Stromal cell of bone marrow (primary cell): ENCODE measurements around the gene STARD3NL.
A peak's percentile ranks its signal among the peaks of the same experiment; 100 is the strongest.
"Not testable (repeated sequence)": the region's sequence is repeated elsewhere in the genome, so short reads cannot be mapped to it uniquely, and the experiment has no call there.

Source experiments
- DNase-seq: peaks from one replicate; pipeline ENCODE4 v3.0.0-alpha.2; 2012; ENCODE audit warnings: low read depth

STARD3NL gene

GRCh38 chr7:38223306-38223705 lies 45.3 kb downstream of the STARD3NL start:
- no peak for DNase-seq

GRCh38 chr7:38224392-38224791 lies 46.3 kb downstream of the STARD3NL start:
- DNase-seq, result no peak

GRCh38 chr7:38229386-38229785 lies 51.3 kb downstream of the STARD3NL start:
- DNase-seq, result peak; percentile 54

- DNase-seq, result no peak
Observed at GRCh38 chr7:38229884-38230642, 52.0 kb downstream of the STARD3NL start.

GRCh38 chr7:38232502-38233366 lies 54.7 kb downstream of the STARD3NL start:
- no peak for DNase-seq

DNA sequence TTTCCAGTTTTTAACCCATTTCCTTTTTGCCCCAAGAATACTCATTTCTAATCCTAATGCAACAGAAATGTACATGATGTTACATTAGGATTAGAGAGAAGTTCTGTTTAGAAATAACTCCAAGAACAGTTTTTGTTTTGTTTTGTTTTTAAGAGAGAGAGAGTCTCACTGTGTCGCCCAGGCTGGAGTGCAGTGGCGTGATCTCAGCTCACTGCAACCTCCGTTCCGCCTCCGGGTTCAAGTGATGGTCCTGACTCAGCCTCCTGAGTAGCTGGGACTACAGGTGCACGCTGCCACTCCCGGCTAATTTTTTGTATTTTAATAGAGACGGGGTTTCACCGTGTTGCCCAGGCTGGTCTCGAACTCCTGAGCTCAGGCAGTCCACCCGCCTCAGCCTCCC lies 56.7 kb downstream of the STARD3NL start:
- DNase-seq, result not testable (repeated sequence)

DNA sequence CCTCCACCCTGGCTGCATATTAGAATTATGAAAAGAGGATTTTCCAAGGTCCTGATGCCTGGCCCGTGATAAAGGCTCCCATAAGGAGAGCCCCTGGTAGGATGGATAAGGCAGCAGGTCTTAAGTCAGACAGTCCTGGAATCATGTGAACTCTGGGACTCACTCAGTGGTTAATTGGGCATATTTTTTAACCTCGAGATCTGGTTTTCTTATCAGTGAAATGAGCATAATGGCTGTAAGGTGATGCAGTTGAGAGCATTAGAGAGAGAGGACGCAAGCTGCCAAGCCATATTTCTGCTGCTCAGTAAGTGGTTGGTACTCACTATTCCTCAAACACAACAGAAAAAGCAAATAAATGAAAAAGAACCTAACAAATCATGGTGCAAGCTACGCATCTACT lies 57.6 kb downstream of the STARD3NL start:
- no peak for DNase-seq

- not testable (repeated sequence) for DNase-seq
Observed at GRCh38 chr7:38239129-38239528, 61.1 kb downstream of the STARD3NL start.

GRCh38 chr7:38241071-38241470 lies 63.0 kb downstream of the STARD3NL start:
- DNase-seq, result no peak

DNA sequence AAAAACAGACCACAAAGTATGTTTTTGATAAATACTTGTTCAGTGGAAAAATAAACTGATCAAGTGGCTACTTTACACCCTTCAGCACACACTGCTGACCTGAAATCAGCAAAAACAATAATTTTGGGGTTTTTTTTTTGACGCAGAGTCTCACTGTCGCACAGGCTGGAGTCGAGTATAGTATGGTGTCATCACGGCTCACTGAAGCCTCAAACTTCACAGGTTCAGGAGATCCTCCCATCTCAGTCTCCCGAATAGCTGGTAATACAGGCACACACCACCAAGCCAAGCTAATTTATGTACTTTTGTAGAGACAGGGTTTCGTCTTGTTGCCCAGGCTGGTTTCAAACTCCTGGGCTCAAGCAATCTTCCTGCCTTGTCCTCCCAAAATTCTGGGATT lies 64.8 kb downstream of the STARD3NL start:
- no peak for DNase-seq

DNA sequence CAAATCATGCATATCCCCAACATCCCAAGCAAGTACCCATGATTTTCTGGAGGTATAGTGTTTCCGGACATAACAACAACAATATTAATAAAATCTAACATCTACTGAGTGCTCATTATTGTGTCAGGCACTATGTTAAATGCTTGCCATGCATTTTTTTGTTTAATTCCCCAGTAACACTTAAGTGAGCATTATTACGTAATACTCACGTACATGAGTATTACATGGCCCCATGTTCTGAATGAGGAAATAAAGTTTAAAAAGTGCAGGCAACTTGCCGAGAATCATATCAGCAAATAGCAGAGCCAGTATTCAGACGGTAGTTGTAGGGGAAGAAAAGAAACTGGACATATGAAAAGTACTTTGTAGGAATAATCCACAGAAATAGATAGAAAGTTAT lies 65.3 kb downstream of the STARD3NL start:
- DNase-seq, result not testable (repeated sequence)

DNA sequence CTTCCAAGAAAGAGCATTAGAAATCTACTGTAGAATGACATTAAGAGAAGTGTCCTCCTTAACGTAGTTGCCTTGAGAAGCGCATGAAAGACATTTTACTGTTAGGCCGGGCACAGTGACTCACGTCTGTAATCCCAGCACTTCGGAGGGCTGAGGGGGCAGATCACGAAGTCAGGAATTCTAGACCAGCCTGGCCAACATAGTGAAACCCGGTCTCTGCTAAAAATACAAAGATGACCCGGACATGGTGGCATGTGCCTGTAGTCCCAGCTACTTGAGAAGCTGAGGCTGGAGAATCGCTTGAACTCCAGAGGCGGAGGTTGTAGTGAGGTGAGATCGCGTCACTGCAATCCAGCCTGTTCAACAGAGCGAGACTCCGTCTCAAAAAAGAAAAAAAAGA lies 66.5 kb downstream of the STARD3NL start:
- DNase-seq, result no peak

DNA sequence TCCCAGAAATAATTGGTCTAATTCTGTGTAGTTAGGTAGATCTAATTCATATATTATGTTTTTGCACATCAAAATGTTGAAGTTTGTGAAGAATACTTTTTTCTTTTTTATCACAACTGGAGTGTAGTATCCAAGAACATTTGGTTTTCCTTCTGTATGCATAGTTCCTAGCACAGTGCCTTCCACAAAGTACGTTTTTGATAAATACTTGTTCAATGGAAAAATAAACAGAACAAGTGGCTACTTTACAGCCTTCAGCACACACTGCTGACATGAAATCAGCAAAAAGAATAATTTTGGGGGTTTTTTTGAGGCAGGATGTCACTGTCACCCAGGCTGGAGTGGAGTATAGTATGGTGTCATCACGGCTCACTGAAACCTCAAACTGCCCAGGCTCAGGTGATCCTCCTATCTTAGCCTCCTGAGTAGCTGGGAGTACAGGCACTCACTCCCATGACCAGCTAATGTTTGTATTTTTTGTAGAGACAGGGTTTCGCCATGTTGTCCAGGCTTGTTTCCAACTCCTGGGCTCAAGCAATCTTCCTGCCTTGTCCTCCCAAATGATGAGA lies 67.4 kb downstream of the STARD3NL start:
- DNase-seq, result no peak

GRCh38 chr7:38248069-38248567 lies 70.1 kb downstream of the STARD3NL start:
- DNase-seq, result no peak

DNA sequence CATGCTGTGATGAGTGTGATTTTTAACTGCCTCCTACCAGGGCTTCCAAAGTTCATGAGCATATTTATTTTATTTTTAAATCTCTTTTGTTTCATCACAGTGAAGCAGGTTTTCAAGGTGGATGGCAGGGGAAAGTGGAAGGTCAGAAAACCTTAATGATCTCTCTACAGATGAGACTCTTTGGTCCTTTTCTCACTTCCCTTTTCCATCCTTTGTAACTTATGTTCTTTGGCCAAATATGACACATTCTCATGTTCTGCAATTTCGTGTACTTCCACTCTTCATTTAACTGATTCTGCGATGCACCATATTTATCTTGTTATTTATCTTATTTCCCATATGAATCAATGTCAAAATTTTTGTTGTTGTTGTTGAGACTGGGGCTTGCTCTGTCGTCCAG lies 71.8 kb downstream of the STARD3NL start:
- not testable (repeated sequence) for DNase-seq

DNA sequence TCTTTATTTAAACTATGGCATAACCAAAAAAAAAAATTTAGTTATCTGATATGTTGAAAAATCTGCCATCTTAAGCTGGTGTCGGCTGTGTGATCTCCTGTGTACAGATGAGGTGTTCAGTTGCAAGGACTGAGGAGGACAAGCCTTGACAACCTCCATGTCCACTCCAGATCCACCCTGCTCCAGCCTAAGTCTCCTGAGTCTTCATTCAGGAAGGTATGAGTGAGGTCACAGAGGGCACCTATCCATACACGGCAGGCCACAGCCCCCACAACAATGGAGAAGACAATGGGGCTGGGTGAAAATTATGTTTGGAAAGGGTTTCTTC lies 79.3 kb downstream of the STARD3NL start:
- DNase-seq, result no peak

DNA sequence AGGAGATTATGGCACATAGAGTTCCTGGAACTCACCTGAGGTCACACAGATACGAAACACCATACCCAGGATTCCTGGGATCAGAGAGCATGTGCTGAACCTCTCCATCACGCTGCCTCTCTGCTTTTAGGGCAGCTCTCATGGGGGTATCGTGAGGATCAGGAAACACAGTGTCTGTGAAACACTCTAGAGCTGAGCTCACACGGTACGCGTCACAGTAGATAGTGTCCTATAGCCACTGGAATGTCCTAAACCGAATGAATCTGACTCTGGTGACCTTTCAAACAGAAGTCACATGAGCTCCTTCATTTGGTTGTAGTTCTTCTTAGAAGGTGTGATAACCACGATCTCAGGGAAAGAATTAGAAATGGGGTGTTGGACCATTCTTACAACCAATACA lies 81.1 kb downstream of the STARD3NL start:
- DNase-seq, result not testable (repeated sequence)

DNA sequence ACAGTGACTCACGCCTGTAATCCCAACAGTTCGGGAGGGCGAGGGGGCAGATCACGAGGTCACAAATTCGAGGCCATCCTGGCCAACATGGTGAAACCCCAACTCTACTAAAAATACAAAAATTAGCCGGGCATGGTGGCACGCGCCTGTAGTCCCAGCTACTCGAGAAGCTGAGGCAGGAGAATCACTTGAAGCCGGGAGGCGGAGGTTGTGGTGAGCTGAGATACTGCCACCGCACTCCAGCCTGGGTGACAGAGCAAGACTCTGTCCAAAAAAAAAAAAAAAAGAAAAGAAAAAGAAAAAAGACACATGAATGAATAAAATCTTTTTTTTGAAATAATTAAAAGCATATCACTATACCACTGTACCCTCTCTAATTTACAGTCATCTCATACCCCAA lies 83.6 kb downstream of the STARD3NL start:
- not testable (repeated sequence) for DNase-seq

- DNase-seq, result not testable (repeated sequence)
Observed at GRCh38 chr7:38262026-38262425, 84.0 kb downstream of the STARD3NL start.

- DNase-seq, result no peak
Observed at GRCh38 chr7:38262545-38262944, 84.5 kb downstream of the STARD3NL start.

- DNase-seq, result not testable (repeated sequence)
Observed at GRCh38 chr7:38263274-38263673, 85.2 kb downstream of the STARD3NL start.

- DNase-seq, result not testable (repeated sequence)
Observed at GRCh38 chr7:38264602-38265001, 86.6 kb downstream of the STARD3NL start.

DNA sequence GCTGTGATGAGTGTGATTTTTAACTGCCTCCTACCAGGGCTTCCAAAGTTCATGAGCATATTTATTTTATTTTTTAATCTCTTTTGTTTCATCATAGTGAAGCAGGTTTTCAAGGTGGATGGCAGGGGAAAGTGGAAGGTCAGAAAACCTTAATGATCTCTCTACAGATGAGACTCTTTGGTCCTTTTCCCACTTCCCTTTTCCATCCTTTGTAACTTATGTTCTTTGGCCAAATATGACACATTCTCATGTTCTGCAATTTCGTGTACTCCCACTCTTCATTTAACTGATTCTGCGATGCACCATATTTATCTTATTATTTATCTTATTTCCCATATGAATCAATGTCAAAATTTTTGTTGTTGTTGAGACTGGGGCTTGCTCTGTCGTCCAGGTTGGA lies 87.9 kb downstream of the STARD3NL start:
- not testable (repeated sequence) for DNase-seq
